A673 (cell line): Measurements from ENCODE around the gene CRY1. TPM values are rescaled to one million over a fixed set of nuclear protein-coding genes. Genes with fewer than 3 reads are reported as not detected.

Experiments used
- BruUV-seq: library from RNA; stranded (reverse); fragments of 400-500 nt; replicated peaks from 2 replicates; lab custom pipeline; 2021; lab: Mats Ljungman, UMichigan
- CTCF ChIA-PET: fragments of 300-600 bp; sonication (Branson Sonifier 250); formaldehyde crosslinking; loops from one replicate; lab custom pipeline; 2022; ENCODE audit warnings: antibody characterized with exemption; lab: Charles Lee
- POLR2A ChIA-PET: fragments of 300-600 bp; sonication (Branson Sonifier 250); formaldehyde crosslinking; loops from one replicate; lab custom pipeline; 2022; ENCODE audit warnings: antibody characterized with exemption; ENCODE audit not compliant: low non-redundant PET; lab: Charles Lee
- DNase-seq: peaks from one replicate; pipeline ENCODE4 v3.0.0-alpha.2; 2015; ENCODE audit warnings: low spot score
- H3K27ac ChIP-seq: fragments of 200-600 bp; sonication (generic); 2 replicates; pipeline ENCODE4 v1.5.1; 2016; ENCODE audit warnings: mixed run types, low read depth, mild to moderate bottlenecking, mixed read lengths, antibody characterized with exemption, low read length; ENCODE audit not compliant: poor library complexity, severe bottlenecking
- H3K27me3 ChIP-seq: fragments of 200-600 bp; sonication (generic); replicated peaks from 2 replicates; pipeline ENCODE4 v1.6.1; 2017; ENCODE audit warnings: mixed run types, low read depth, mild to moderate bottlenecking, mixed read lengths, antibody characterized with exemption, low read length; ENCODE audit not compliant: insufficient read depth, poor library complexity
- H3K36me3 ChIP-seq: fragments of 200-600 bp; sonication (generic); 2 replicates; pipeline ENCODE4 v1.6.1; 2016; ENCODE audit warnings: mixed run types, mild to moderate bottlenecking, mixed read lengths, antibody characterized with exemption, low read length; ENCODE audit not compliant: insufficient read depth, poor library complexity, severe bottlenecking
- H3K4me1 ChIP-seq: fragments of 200-600 bp; sonication (generic); 2 replicates; pipeline ENCODE4 v1.6.1; 2017; ENCODE audit warnings: mixed run types, mild to moderate bottlenecking, mixed read lengths, antibody characterized with exemption, low read length; ENCODE audit not compliant: insufficient read depth, poor library complexity, severe bottlenecking
- H3K4me3 ChIP-seq: fragments of 200-600 bp; sonication (generic); 2 replicates; pipeline ENCODE4 v1.5.1; 2016; ENCODE audit warnings: low read depth, mixed run types, mild to moderate bottlenecking, mixed read lengths, low read length; ENCODE audit not compliant: poor library complexity, severe bottlenecking
- H3K9me3 ChIP-seq: fragments of 200-600 bp; sonication (generic); 2 replicates; pipeline ENCODE4 v1.6.1; 2016; ENCODE audit warnings: mixed run types, low read depth, mild to moderate bottlenecking, mixed read lengths, antibody characterized with exemption, low read length; ENCODE audit not compliant: poor library complexity, severe bottlenecking
- CTCF ChIP-seq: fragments of 300-800, 200-600 bp; sonication (generic); conservative IDR thresholded peaks from 2 replicates; pipeline ENCODE4 v1.5.1; 2017; ENCODE audit warnings: low read depth, mild to moderate bottlenecking, antibody characterized with exemption, low read length, moderate library complexity, mixed read lengths
- EZH2 ChIP-seq: fragments of 200-600 bp; sonication (generic); IDR thresholded peaks from 2 replicates; pipeline ENCODE4 v1.6.1; 2017; ENCODE audit warnings: borderline replicate concordance, low read depth, mild to moderate bottlenecking, mixed read lengths, antibody characterized with exemption, low read length; ENCODE audit not compliant: poor library complexity, severe bottlenecking
- intact Hi-C: fragments of 100-400 bp; cut with micrococcal nuclease; formaldehyde crosslinking; loops from one replicate; pipeline ENCODE4 v1.10.0; 2022; ENCODE audit not compliant: unreplicated experiment
- total RNA-seq: library from RNA; stranded (reverse); gene quantifications from 2 replicates; pipeline ENCODE4 v1.2.3, GENCODE V29; 2021

The CRY1 gene
- total RNA-seq, 1 experiment from 2014 or later = 41.0 TPM

- TF ChIP-seq CTCF (no peak), EZH2 (no peak)
- Histone ChIP-seq H3K9me3 (no peaks in the 10 kb centered on the region), H3K36me3 (peaks cover 9% of the 10 kb centered on the region), H3K4me3 (no peak overlapping the region), H3K4me1 (no peaks in the 10 kb centered on the region), H3K27ac (no peak overlapping the region), H3K27me3 (no peaks in the 10 kb centered on the region)
- BruUV-seq = no TSS peak
- ChIA-PET POLR2A (no interaction called here), CTCF (no interaction called here)
- DNase-seq = no peak
- intact Hi-C loops = no loop called here
Measured at GRCh38 chr12:106985479-106985878, 107.9 kb downstream of the CRY1 start.

GRCh38 chr12:106984588-106985137, 108.7 kb downstream of the CRY1 start:
- TF ChIP-seq CTCF (no peak), EZH2 (no peak)
- no peak overlapping the region for H3K4me3 ChIP-seq
- H3K9me3 ChIP-seq = no peaks in the 10 kb centered on the region
- H3K36me3 ChIP-seq = peaks cover 9% of the 10 kb centered on the region
- BruUV-seq = no TSS peak
- no peaks in the 10 kb centered on the region for H3K4me1 ChIP-seq
- ChIA-PET CTCF (no interaction called here), POLR2A (no interaction called here)
- intact Hi-C loops = no loop called here
- no peak overlapping the region for H3K27ac ChIP-seq
- H3K27me3 ChIP-seq = no peaks in the 10 kb centered on the region
- no peak for DNase-seq

- CTCF ChIA-PET = no interaction called here
- no peak overlapping the region for H3K27ac ChIP-seq
Measured at GRCh38 chr12:106982229-106982628, 111.1 kb downstream of the CRY1 start.

GRCh38 chr12:106981788-106982187, 111.6 kb downstream of the CRY1 start:
- no peaks in the 10 kb centered on the region for H3K27me3 ChIP-seq
- no peak for TF ChIP-seq EZH2
- TF ChIP-seq CTCF = no peak
- no peak overlapping the region for H3K4me3 ChIP-seq
- intact Hi-C loops = no loop called here
- BruUV-seq = no TSS peak
- CTCF ChIA-PET = no interaction called here
- peaks cover 13% of the 10 kb centered on the region for H3K4me1 ChIP-seq
- DNase-seq = no peak
- H3K36me3 ChIP-seq = peaks cover 11% of the 10 kb centered on the region
- no peak overlapping the region for H3K27ac ChIP-seq
- POLR2A ChIA-PET = no interaction called here
- no peaks in the 10 kb centered on the region for H3K9me3 ChIP-seq

More at GRCh38 chr12:106982229-106982628, 111.1 kb downstream of the CRY1 start:
- no peak for DNase-seq
- Histone ChIP-seq H3K4me1 (peaks cover 13% of the 10 kb centered on the region), H3K27me3 (no peaks in the 10 kb centered on the region), H3K36me3 (peaks cover 9% of the 10 kb centered on the region), H3K9me3 (no peaks in the 10 kb centered on the region), H3K4me3 (no peak overlapping the region)
- POLR2A ChIA-PET = no interaction called here
- no peak for TF ChIP-seq EZH2
- no TSS peak for BruUV-seq
- intact Hi-C loops = no loop called here
